Gastroesophageal sphincter (tissue), 4 donors: ENCODE data around the gene XRCC4. TPM values are rescaled to one million over a fixed set of nuclear protein-coding genes. Genes with fewer than 3 reads are reported as not detected.

Experiments used
- ATAC-seq: fragments of 150-250 bp; one replicate; pipeline ENCODE4 v1.9.1; 2016; ENCODE audit warnings: mild to moderate bottlenecking, moderate library complexity
- H3K27ac ChIP-seq, 4 donors: fragments of 200-600 bp; sonication (generic) in 3 of 4; 1 replicate in 3 of 4; 2 replicates in 1 of 4; pipeline ENCODE4 v1.5.1; 2016 to 2019
- H3K27me3 ChIP-seq: fragments of 200-600 bp; sonication (generic); one replicate; pipeline ENCODE4 v1.5.1; 2019
- H3K36me3 ChIP-seq, 2 donors: fragments of 200-600 bp; sonication (generic); one replicate each; pipeline ENCODE4 v1.5.1; 2019; ENCODE audit warnings: control low read depth in 1 of 2
- H3K4me1 ChIP-seq, 3 donors: fragments of 200-600 bp; sonication (generic); 1 replicate in 2 of 3; 2 replicates in 1 of 3; pipeline ENCODE4 v1.5.1; 2016 to 2019; ENCODE audit warnings: control low read depth in 2 of 3
- H3K4me3 ChIP-seq, 2 donors: fragments of 200-600 bp; sonication (generic); one replicate each; pipeline ENCODE4 v1.5.1; 2019; ENCODE audit warnings: mild to moderate bottlenecking in 1 of 2, moderate library complexity in 1 of 2
- H3K9me3 ChIP-seq, 3 donors: fragments of 200-600 bp; sonication (generic); one replicate each; pipeline ENCODE4 v1.5.1; 2017 to 2019; ENCODE audit warnings: control low read depth in 2 of 3
- EP300 ChIP-seq: sonication (generic); formaldehyde crosslinking; IDR thresholded peaks from one replicate; pipeline ENCODE4 v1.6.1; 2017; ENCODE audit warnings: antibody characterized with exemption, mild to moderate bottlenecking
- POLR2A ChIP-seq, 2 donors: fragments of 450-650 bp; IDR thresholded peaks; one replicate each; pipeline ENCODE4 v1.6.1; 2017; ENCODE audit warnings: antibody characterized with exemption in 2 of 2, mild to moderate bottlenecking in 2 of 2, moderate library complexity in 1 of 2
- POLR2AphosphoS5 ChIP-seq: sonication (generic); formaldehyde crosslinking; IDR thresholded peaks from one replicate; pipeline ENCODE4 v1.6.1; 2017; ENCODE audit warnings: antibody characterized with exemption
- WGBS, 2 donors: methylation state at CpG; one replicate each; pipeline ENCODE4 v1.1.5; 2018; ENCODE audit warnings: low coverage in 1 of 2; 5-methylcytosine and 5-hydroxymethylcytosine counted together
- total RNA-seq, 4 donors: library from RNA; depleted of rRNA; stranded (reverse); fragments of >200 nt; gene quantifications; one replicate each; pipeline ENCODE4 v1.1.0, GENCODE V29; 2016
- TF ChIP-seq, protein P1 (sequence below), 4 experiments: fragments of 200-600 bp in 2 of 4; fragments of 450-650 bp in 2 of 4; sonication (generic) in 1 of 4; IDR thresholded peaks; one replicate each; pipeline ENCODE4 v1.5.1; 2017 to 2019; ENCODE audit warnings: antibody characterized with exemption in 4 of 4, mild to moderate bottlenecking in 2 of 4, moderate library complexity in 2 of 4

The XRCC4 gene
- total RNA-seq, 4 donors from 2014 or later: 3.7 to 9.3 (median 5.4) TPM

DNA sequence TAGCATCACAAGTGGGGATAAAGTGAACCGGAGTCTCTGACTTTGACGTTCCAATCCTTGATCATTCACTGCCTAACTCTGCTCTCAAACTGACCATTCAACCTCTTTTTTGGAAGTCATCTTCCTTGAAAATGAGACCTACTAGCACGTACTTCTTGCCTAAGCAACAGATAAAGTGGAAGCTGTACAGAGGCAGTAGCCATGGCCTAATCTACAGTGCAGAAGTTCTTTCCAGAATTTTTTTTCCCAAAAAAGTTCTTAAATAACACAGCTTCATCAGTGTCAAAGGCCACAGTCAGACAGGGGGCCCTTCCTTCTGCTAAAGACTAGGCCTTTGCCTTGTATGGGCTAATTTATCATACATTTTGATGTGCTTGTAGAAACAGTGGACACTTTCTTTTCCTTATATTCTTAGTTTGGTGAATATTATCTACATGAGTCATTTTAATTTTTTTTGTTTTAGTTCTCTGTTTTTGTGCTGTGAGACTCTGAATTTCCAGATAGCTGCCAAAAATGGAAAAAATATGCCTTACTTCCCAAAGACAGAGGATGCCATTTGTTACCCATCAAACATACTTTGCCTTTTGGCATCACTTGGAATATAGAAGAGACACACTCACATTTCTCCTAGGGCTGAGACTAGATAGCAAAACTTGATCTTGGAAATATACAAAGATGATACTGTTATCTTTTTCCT lies 297.9 kb downstream of the XRCC4 start:
- H3K4me3 ChIP-seq: no peak overlapping the region
- peak overlapping the region in 3 of 4 donors; percentile 11 to 68 (median 58) for H3K27ac ChIP-seq
- no peaks in the 10 kb centered on the region for H3K36me3 ChIP-seq
- H3K4me1 ChIP-seq: peaks cover 0 to 8% (median 0%) of the 10 kb centered on the region in 3 donors
- TF ChIP-seq POLR2A (IDR thresholded peaks at IDR 0.05): no peak
- no peak for TF ChIP-seq EP300
- TF ChIP-seq, protein P1, sequence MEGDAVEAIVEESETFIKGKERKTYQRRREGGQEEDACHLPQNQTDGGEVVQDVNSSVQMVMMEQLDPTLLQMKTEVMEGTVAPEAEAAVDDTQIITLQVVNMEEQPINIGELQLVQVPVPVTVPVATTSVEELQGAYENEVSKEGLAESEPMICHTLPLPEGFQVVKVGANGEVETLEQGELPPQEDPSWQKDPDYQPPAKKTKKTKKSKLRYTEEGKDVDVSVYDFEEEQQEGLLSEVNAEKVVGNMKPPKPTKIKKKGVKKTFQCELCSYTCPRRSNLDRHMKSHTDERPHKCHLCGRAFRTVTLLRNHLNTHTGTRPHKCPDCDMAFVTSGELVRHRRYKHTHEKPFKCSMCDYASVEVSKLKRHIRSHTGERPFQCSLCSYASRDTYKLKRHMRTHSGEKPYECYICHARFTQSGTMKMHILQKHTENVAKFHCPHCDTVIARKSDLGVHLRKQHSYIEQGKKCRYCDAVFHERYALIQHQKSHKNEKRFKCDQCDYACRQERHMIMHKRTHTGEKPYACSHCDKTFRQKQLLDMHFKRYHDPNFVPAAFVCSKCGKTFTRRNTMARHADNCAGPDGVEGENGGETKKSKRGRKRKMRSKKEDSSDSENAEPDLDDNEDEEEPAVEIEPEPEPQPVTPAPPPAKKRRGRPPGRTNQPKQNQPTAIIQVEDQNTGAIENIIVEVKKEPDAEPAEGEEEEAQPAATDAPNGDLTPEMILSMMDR (IDR thresholded peaks at IDR 0.05): no peak
- no peak for TF ChIP-seq POLR2AphosphoS5
- H3K27me3 ChIP-seq: no peaks in the 10 kb centered on the region
- 65 to 80% methylated on average over 3 of the region's 3 CpGs for WGBS, 2 donors
- no peak for ATAC-seq
- no peaks in the 10 kb centered on the region for H3K9me3 ChIP-seq

DNA sequence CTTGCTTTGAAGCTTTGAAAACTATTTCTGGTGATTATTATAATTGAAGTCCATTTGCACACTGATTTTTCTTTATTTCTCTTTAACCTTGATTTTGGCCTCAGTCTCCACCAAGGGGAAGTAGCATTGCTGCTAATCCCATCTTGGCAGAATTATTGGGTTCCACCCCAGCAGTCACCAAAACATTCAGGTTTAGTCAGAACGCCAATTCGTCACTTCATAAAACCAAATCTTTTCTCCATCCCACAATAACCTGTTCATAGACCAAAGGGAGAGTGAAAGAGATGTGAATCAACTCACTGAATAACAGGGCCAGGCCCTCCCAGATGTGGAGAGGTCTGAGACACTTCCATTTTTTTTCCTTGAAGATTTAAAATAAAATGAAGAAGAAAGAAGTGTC lies 299.1 kb downstream of the XRCC4 start:
- Histone ChIP-seq H3K27me3 (no peaks in the 10 kb centered on the region), H3K27ac (peak overlapping the region in 3 of 4 donors; percentile 5 to 41 (median 22)), H3K4me3 (no peak overlapping the region), H3K36me3 (no peaks in the 10 kb centered on the region), H3K4me1 (peaks cover 0 to 8% (median 0%) of the 10 kb centered on the region in 3 donors), H3K9me3 (no peaks in the 10 kb centered on the region)
- WGBS, 2 donors: 43 to 50% methylated on average over 2 of the region's 2 CpGs
- TF ChIP-seq EP300 (no peak), POLR2AphosphoS5 (no peak), POLR2A (IDR thresholded peaks at IDR 0.05) (no peak)
- TF ChIP-seq, protein P1 (IDR thresholded peaks at IDR 0.05): no peak
- no peak for ATAC-seq

GRCh38 chr5:83377131-83377865 lies 300.0 kb downstream of the XRCC4 start:
- Histone ChIP-seq H3K4me1 (peaks cover 0 to 8% (median 0%) of the 10 kb centered on the region in 3 donors), H3K27ac (peak overlapping the region in 3 of 4 donors; percentile 33 to 55 (median 46)), H3K36me3 (no peaks in the 10 kb centered on the region), H3K9me3 (no peaks in the 10 kb centered on the region), H3K27me3 (no peaks in the 10 kb centered on the region), H3K4me3 (no peak overlapping the region)
- TF ChIP-seq POLR2AphosphoS5: no peak
- no peak for TF ChIP-seq EP300
- no peak for TF ChIP-seq POLR2A (IDR thresholded peaks at IDR 0.05)
- TF ChIP-seq, protein P1 (IDR thresholded peaks at IDR 0.05): no peak
- peak; percentile 74 for ATAC-seq
- 42 to 52% methylated on average over 2 to 3 of the region's 3 CpGs for WGBS, 2 donors

DNA sequence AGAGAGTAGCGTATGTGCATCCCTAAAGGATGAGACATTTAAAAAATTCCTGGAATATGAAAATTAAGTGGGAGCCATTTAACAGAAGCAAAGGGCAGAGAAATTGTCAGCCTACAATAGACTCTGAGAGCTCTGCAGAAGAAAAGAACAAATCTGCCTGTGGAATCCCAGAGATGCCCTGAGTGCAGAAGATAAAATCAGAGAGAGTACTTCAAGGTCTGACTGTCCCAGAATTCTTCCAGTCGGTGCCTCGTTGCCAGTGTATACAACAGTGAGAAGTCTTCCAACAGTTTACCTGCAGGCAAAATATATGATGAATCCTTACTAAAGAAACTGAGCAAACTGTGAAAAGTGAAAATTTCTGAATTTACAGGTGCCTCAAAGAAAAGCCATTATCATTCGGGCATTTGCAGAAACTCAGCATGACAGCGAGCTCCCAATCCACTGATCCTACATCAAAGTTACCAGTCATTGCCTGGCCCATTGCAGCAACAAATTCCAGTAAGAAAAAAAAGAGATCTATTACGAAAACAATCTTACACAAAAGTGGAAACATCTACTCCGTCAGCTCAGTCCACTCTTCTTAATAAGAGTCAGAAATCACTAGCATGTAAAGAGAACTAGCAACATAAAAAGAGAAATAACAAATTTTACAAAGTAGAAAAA lies 301.4 kb downstream of the XRCC4 start:
- no peak for ATAC-seq
- Histone ChIP-seq H3K9me3 (no peaks in the 10 kb centered on the region), H3K4me1 (peaks cover 0 to 8% (median 0%) of the 10 kb centered on the region in 3 donors), H3K27me3 (no peaks in the 10 kb centered on the region), H3K36me3 (no peaks in the 10 kb centered on the region), H3K27ac (no peak overlapping the region), H3K4me3 (no peak overlapping the region)
- WGBS, 2 donors: 85 to 92% methylated on average over 4 to 7 of the region's 7 CpGs
- no peak for TF ChIP-seq POLR2A (IDR thresholded peaks at IDR 0.05)

GRCh38 chr5:83385812-83386211 lies 308.5 kb downstream of the XRCC4 start:
- WGBS, 2 donors: 82% methylated on average over 4 of the region's 4 CpGs
- TF ChIP-seq POLR2A (IDR thresholded peaks at IDR 0.05) (no peak), POLR2AphosphoS5 (no peak), EP300 (no peak)
- TF ChIP-seq, protein P1 (IDR thresholded peaks at IDR 0.05): no peak

More at GRCh38 chr5:83385812-83386211, 308.5 kb downstream of the XRCC4 start:
- Histone ChIP-seq H3K4me3 (no peak overlapping the region), H3K27me3 (no peaks in the 10 kb centered on the region), H3K27ac (no peak overlapping the region), H3K4me1 (no peaks in the 10 kb centered on the region), H3K9me3 (no peaks in the 10 kb centered on the region), H3K36me3 (no peaks in the 10 kb centered on the region)
- ATAC-seq: no peak
